ENCODE results near the gene ERICH6B. TPM values are rescaled to one million over a fixed set of nuclear protein-coding genes. Genes with fewer than 3 reads are reported as not detected.

The ERICH6B gene
- total RNA-seq, 1 donor from 2014 or later: not detected

DNA sequence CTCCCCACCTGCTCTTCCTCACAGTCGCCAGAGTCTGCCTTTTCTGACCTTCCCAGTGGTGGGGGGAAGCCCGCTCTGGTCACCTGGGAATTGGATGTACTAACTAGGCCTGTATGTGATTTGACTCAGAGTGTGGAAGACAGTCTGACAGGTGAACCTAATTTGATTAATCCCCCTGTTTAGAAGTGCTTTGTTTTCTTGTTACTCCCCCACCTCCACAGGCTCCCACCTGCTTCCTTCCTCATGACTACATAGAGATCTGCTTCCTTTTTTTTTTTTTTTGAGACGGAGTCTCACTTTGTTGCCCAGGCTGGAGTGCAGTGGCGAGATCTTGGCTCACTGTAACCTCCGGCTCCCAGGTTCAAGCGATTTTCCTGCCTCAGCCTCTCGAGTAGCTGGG lies 106.8 kb downstream of the ERICH6B start:
- Histone ChIP-seq H3K4me3 (no peak overlapping the region), H3K4me1 (peaks cover 4% of the 10 kb centered on the region), H3K27ac (no peak overlapping the region), H3K36me3 (peaks cover 93% of the 10 kb centered on the region), H3K9me3 (no peaks in the 10 kb centered on the region), H3K27me3 (no peaks in the 10 kb centered on the region)
- intact Hi-C loops (cut with DNase I): no loop called here
- DNase-seq (no peak), ATAC-seq (no peak)
- no peak for TF ChIP-seq CTCF (IDR thresholded peaks at IDR 0.05)

- Histone ChIP-seq H3K9me3 (no peaks in the 10 kb centered on the region), H3K4me1 (peaks cover 4% of the 10 kb centered on the region), H3K4me3 (no peak overlapping the region), H3K27ac (no peak overlapping the region), H3K27me3 (no peaks in the 10 kb centered on the region), H3K36me3 (peaks cover 98% of the 10 kb centered on the region)
- no peak for TF ChIP-seq CTCF (IDR thresholded peaks at IDR 0.05)
- intact Hi-C loops (cut with DNase I): no loop called here
- ATAC-seq (no peak), DNase-seq (no peak)
These were observed 108.7 kb downstream of the ERICH6B start for GRCh38 chr13:45506811-45507210.

GRCh38 chr13:45503658-45504057 lies 111.9 kb downstream of the ERICH6B start:
- H3K27me3 ChIP-seq: no peaks in the 10 kb centered on the region
- intact Hi-C loops (cut with DNase I): no loop called here
- TF ChIP-seq CTCF (IDR thresholded peaks at IDR 0.05): no peak
- no peaks in the 10 kb centered on the region for H3K9me3 ChIP-seq
- H3K4me3 ChIP-seq: no peak overlapping the region
- ATAC-seq (no peak), DNase-seq (no peak)
- H3K36me3 ChIP-seq: peaks cover 81% of the 10 kb centered on the region
- H3K27ac ChIP-seq: no peak overlapping the region
- peaks cover 3% of the 10 kb centered on the region for H3K4me1 ChIP-seq

GRCh38 chr13:45501175-45501526 lies 114.4 kb downstream of the ERICH6B start:
- DNase-seq (no peak), ATAC-seq (no peak)
- Histone ChIP-seq H3K4me3 (no peak overlapping the region), H3K27ac (no peak overlapping the region), H3K36me3 (peaks cover 83% of the 10 kb centered on the region), H3K4me1 (no peaks in the 10 kb centered on the region), H3K27me3 (no peaks in the 10 kb centered on the region), H3K9me3 (no peaks in the 10 kb centered on the region)
- intact Hi-C loops (cut with DNase I): no loop called here
- no peak for TF ChIP-seq CTCF (IDR thresholded peaks at IDR 0.05)

DNA sequence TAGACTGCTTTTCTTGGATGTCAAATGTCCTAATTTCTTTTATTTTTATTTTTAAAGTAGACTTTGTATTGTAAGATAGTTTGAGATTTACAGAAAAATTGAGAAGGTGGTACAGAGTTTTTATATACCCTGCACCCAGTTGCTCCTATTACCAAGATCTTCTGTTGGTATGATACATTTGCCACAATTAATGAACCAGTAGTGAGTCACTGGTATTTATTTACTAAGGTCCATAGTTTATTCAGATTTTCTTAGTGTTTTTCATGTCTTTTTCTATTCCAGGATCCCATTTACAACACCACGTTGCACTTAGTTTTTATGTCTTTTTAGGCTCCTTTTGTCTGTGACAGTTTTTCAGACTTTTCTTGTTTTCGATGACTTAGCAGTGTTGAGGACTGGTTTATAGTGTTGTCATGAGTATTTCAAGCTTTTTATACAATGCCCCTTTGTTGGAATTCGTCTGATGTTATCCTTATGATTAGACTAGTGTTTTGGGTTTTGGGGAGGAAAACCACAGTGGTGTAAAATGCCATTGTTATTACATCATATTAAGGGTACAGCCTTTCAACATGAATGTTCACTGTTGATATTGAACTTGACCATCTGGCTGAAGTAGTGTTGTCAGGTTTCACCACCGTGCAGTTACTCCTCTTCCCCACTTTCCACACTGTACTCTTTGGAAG lies 114.9 kb downstream of the ERICH6B start:
- H3K4me1 ChIP-seq: no peaks in the 10 kb centered on the region
- ATAC-seq (peak; percentile 65), DNase-seq (no peak)
- no peak for TF ChIP-seq CTCF (IDR thresholded peaks at IDR 0.05)
- H3K27me3 ChIP-seq: no peaks in the 10 kb centered on the region
- H3K4me3 ChIP-seq: no peak overlapping the region
- peaks cover 83% of the 10 kb centered on the region for H3K36me3 ChIP-seq
- H3K27ac ChIP-seq: no peak overlapping the region
- no peaks in the 10 kb centered on the region for H3K9me3 ChIP-seq
- intact Hi-C loops (cut with DNase I): no loop called here

DNA sequence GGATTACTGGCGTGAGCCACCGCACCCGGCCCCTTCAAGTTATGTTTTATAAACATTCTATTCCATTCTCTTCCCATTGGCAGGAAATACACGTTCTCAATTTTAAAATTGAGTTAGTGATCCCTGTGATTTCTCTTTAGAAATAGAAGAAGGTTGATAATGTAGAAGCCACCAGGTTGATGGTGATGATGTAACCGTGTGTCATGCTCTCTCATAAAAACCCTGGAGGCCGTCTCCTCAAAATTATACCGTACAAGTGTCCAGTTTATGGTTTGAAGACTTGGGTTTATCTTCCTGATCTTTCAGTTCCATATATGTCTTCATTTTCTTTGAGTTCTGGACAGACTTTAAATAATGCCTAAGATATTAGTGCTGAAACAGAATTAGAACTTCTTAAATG lies 118.6 kb downstream of the ERICH6B start:
- ATAC-seq (no peak), DNase-seq (no peak)
- Histone ChIP-seq H3K27me3 (no peaks in the 10 kb centered on the region), H3K9me3 (no peaks in the 10 kb centered on the region), H3K27ac (no peak overlapping the region), H3K4me3 (no peak overlapping the region), H3K4me1 (no peaks in the 10 kb centered on the region), H3K36me3 (peaks cover 81% of the 10 kb centered on the region)
- intact Hi-C loops (cut with DNase I): no loop called here
- TF ChIP-seq CTCF (IDR thresholded peaks at IDR 0.05): no peak

All from upper lobe of right lung (tissue), 1 donor.